Body of pancreas (tissue), 4 donors: Measurements from ENCODE around the gene CABP7.

Source experiments
- POLR2A ChIP-seq, 3 donors: fragments of 450-650 bp; IDR thresholded peaks; one replicate each; pipeline ENCODE4 v1.6.1; 2016; ENCODE audit warnings: antibody characterized with exemption in 3 of 3, mild to moderate bottlenecking in 2 of 3
- TF ChIP-seq, protein P1 (sequence below), 7 experiments: fragments of 450-650 bp in 4 of 7; fragments of 200-600 bp in 3 of 7; sonication (generic) in 3 of 7; IDR thresholded peaks; one replicate each; pipeline ENCODE4 v1.5.1; 2016 to 2019; ENCODE audit warnings: antibody characterized with exemption in 7 of 7

DNA sequence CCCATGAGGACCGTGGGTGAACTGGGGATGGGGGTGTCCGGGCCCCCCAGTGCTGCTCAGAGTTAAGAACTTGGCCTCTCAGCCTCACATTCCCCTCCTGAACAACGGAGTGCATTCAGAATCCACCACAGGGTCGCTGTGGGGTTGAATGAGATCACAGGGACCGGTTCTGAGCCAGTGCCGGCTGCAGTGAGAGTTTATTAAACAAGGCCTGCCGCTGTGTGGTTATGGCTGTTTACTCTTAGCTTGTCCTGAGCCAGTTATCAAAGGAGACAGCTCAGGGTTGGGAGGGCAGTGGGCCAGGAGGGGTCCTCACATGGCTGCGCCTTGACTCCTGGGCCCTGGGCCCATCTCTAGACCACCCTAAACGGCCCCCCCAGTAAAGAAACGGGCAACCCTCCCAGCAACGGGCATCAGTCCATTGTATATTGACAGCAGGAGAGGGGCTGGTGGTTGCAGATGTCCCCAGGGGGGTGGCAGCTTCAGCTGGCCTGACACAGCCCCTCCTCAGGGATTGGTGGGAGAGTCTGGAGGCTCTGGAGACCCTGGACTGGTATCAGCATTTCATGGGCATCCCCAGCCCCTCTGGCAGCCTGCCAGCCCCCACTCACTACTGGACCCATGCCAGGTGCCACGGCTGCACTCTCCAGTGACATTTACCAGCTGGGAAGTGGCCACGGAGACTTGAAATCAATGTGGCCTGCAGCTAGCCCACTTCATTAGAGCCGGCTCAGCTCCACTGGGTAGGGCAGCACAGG, 15.1 kb upstream of the CABP7 start:
- TF ChIP-seq, protein P1, sequence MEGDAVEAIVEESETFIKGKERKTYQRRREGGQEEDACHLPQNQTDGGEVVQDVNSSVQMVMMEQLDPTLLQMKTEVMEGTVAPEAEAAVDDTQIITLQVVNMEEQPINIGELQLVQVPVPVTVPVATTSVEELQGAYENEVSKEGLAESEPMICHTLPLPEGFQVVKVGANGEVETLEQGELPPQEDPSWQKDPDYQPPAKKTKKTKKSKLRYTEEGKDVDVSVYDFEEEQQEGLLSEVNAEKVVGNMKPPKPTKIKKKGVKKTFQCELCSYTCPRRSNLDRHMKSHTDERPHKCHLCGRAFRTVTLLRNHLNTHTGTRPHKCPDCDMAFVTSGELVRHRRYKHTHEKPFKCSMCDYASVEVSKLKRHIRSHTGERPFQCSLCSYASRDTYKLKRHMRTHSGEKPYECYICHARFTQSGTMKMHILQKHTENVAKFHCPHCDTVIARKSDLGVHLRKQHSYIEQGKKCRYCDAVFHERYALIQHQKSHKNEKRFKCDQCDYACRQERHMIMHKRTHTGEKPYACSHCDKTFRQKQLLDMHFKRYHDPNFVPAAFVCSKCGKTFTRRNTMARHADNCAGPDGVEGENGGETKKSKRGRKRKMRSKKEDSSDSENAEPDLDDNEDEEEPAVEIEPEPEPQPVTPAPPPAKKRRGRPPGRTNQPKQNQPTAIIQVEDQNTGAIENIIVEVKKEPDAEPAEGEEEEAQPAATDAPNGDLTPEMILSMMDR (IDR thresholded peaks at IDR 0.05): no peak
- TF ChIP-seq POLR2A (IDR thresholded peaks at IDR 0.05): no peak
